Left renal pelvis (tissue), 4 donors: Measurements from ENCODE around the gene PLD1. TPM values are rescaled to one million over a fixed set of nuclear protein-coding genes. Genes with fewer than 3 reads are reported as not detected.

ENCODE experiments used
- DNase-seq, 4 donors: peaks; one replicate each; pipeline ENCODE4 v3.0.0-alpha.2; 2013; ENCODE audit warnings: low read depth in 4 of 4, low spot score in 3 of 4
- polyA plus RNA-seq, 4 donors: library from polyadenylated mRNA; unstranded; fragments of 120-200 nt; gene quantifications; one replicate each; pipeline ENCODE4 v1.2.1, GENCODE V29; 2013; ENCODE audit not compliant: insufficient read length in 4 of 4

The PLD1 gene
- polyA plus RNA-seq, 4 donors, result 9.4 to 13.7 (median 12.8) TPM

DNA sequence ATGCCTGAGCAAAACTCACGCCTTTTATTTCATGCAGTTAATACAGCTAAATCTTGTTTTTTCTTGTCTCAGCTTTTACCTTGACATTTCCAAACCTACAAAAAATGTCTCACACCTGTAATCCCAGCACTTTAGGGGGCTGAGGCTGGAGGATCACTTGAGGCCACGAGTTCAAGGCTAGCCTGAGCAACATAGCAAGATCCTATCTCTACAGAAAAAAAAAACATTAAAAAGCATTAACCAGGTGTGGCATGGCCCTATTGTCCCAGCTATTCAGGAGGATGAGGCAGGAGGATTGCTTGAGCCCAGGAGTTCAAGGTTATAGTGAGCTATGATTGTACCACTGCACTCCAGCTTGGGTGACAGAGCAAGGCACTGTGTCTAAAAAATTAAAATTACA lies 29.0 kb upstream of the PLD1 start:
- DNase-seq, result no peak

DNA sequence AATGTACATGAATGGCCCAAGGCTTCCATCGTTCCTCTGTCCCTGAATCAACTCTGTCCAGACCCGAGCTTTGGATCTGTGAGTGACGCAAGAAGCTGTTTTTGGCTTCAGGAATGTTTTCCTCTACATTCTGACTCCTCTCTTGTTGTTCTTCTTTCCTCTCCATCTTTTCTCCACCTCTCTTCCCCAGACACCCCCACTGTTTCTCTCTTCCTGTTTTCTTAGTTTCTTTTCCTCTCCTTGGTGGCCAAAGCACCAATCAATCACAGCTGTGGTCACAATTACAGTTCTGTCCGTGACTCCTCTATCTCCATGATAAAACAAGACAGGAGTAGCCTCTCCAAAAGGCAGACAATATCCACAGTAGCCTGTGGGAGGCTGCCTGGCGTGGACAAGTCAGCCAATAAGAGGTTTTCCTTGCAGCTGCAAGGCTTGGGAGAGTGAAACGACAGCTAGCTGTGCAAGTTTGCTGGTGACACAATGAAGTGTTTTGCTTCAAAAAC lies 28.0 kb upstream of the PLD1 start:
- DNase-seq, result peak in 2 of 4 donors; percentile 37 to 46

DNA sequence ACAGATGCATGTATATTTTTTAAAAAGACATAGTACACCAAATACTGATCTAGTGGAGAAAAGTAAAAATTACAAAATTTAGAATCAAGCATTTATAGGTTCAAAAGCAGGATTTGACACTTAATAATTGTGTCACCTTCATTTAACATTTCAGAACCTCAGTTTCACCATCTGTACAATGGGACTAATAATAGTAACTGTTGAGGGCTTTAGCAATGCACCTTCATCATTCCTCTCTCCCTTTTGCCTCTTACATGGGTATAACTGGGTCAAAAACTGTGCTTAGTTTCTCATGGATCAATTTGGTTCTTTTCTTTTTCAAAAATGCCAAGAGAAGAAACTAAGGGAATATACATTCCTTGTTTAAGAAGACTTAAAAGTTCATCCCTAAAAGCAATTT lies 27.4 kb upstream of the PLD1 start:
- DNase-seq, result no peak

DNA sequence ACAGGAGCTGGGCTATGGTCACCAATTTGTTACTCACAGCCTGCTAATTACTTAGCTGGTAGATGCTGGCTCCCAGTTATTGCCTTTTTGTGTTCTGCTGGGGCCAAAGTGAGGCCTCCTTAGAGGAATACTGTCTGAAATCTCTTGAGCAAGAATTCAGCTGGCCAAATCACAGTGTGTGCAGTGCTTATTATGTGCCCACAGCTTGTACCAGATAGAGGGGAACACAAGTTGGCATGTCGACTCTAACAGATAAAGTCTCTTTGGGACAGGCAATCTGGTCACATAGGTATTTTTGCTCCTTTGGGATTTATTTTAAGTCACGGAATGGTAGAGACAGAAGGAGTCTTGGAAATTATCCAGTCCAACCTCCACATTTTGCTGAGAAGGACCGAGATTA lies 26.6 kb upstream of the PLD1 start:
- no peak for DNase-seq

DNA sequence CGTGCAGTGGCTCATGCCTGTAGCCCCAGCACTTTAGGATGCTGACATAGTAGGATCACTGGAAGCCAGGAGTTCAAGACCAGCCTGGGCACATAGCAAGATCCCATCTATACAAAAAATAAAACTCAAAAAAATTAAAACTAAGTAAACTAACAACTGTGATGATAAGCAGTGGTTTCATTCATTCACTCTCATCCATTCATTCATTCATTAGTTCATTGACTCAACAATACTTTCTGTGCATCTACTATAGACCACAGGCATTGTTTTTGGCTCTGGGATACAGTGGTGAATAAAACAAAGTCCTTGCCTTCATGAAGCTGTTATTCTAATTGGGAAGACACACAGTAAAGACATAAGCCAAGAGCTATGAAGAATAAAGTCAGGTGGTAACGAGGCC lies 25.3 kb upstream of the PLD1 start:
- DNase-seq, result no peak

DNA sequence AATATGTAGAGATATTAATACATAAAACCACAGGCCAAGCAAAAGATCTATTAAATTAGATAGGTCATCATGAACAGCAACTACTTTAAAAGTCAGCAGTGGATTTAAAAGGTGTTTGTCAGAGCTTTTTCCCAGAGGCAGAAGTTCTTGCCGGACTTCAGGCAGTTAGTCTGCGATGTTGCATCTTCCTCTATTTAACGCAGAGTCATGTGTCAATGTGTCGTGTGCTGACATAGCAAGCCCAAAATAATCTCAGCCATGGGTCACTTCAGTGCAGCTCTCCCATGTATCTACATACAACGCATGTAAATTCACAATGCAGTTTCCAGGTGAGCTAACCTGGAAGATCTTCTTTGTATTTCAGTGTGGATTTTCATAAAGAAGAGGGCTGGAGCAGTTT lies 24.8 kb upstream of the PLD1 start:
- DNase-seq, result no peak

DNA sequence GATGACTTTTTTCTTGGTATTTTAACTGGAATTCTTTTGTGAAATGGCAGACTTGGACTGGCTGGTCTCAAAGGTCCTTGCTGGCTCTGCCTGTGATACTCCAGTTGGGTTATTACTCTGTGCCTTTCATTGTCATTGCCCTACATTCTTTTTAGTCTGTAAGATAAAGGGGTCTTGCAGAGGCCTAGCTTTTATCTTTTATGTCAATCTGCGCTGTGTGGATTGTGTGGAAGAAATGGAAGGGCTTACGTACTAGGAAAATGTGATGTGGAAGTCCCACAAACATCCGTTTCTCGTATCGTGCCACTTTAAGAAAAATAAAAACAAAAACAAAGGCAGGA lies 24.1 kb upstream of the PLD1 start:
- no peak for DNase-seq

DNA sequence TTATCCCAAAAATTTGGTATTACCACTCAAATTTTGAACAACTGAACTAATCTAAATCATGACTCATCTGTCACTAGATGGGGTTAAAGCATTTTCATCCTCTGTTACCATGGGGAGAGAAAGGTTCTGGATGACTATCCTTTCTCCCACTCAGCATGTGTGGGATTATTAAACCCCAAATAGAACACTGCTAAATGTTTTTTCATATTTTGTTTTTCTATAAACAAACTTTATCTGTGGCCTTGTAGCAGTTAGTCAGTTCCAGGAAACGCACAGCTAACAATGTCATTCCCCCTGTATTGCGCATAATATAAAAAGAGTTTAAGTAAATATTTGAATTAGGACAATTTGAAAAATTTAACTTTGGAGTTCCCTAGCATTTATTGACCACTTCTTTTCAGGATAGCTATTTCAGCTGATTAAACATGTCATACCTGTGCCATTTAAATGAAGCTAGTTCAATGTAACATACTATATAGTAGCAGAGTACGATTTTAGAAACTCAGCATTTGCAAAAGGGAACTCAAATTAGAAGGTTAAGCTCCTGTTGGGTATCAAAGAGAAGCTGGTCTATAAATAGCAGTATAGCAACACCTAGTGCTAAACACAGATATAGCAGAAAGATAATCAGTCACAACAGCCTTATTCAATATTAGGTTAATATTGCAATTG lies 23.6 kb upstream of the PLD1 start:
- no peak for DNase-seq

DNA sequence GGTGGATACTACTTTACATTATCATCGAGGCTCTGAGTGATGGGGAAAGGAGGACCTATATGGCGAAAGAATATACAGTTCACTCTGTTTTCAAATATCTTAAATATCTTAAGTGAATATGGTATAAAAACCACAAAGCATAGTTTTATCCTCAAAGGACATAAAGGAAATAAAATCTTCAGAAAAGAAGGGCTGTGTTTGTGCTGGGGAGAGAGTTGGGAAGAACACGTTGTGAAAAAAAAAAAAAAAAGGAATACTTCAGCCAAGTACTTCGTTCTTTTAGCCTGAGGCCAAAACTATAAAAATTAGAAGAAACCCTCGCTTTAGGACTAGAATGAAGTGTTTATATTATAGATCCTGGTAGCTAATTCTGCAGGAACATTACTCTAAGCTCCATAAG lies 22.7 kb upstream of the PLD1 start:
- DNase-seq, result no peak

DNA sequence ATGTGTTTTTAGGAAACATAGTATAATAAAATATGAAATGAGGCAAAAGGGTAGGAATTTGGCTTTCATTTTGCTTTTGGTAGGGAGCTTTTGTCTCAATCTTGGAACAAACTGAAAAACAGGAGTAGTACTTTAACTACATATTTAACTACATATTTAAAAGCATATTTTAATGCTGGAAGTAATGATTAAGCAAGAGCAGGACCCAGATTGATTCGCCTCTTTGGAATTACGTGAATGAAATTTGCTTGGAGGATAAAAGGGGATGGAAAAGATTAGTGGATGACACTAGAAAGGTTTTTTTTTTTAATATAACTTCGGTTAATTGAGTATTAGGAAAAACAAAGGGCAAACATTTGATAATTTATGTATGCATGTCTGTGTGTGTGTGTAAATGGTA lies 21.7 kb upstream of the PLD1 start:
- no peak for DNase-seq

DNA sequence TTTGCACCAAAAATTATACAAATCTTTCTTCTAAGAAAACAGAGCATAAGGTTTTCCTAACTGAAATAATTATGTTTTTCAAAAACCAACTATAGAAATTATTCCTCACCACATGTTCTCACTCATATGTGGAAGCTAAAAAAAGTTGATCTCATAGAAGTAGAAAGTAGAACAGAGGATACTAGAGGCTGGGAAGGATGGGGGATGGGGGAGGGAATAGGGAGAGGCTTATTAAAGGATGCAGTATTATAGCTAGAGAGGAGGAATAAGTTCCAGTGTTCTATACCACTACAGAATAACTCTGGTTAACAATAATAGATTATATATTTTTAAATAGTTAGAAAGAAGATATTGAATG lies 20.2 kb upstream of the PLD1 start:
- no peak for DNase-seq

DNA sequence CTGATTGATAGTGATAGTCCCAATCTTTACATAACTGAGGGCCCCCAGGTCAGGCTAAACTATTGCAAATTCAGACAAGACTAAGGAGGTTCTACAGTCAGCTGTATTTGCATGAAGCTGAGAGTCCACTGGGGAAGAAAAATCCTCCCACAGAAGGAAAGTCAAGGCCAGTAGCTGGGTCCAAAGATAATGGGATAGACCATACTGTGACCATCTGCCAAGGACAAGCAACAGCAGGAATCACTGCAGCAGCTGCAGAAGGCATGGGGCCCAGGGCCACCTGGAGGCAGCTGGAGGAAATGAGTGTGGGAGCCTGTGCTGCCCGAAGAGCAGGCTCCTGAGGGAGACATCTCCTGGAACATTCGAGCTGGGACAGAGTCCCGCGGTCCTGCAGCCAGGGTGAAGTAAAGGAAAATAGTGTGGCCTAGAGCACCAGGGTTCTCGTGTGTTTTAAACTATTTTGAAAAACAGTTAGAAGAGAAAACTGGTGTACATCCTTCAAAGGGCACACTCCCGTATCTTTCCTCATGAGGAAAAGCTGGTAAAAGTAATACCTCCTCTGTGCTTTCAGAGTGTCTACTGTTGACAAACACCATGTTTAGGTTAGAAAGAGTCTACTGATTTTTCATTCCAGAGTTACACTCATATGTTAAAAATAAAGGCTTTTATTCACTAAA lies 19.7 kb upstream of the PLD1 start:
- DNase-seq, result peak in 1 of 4 donors; percentile 29

DNA sequence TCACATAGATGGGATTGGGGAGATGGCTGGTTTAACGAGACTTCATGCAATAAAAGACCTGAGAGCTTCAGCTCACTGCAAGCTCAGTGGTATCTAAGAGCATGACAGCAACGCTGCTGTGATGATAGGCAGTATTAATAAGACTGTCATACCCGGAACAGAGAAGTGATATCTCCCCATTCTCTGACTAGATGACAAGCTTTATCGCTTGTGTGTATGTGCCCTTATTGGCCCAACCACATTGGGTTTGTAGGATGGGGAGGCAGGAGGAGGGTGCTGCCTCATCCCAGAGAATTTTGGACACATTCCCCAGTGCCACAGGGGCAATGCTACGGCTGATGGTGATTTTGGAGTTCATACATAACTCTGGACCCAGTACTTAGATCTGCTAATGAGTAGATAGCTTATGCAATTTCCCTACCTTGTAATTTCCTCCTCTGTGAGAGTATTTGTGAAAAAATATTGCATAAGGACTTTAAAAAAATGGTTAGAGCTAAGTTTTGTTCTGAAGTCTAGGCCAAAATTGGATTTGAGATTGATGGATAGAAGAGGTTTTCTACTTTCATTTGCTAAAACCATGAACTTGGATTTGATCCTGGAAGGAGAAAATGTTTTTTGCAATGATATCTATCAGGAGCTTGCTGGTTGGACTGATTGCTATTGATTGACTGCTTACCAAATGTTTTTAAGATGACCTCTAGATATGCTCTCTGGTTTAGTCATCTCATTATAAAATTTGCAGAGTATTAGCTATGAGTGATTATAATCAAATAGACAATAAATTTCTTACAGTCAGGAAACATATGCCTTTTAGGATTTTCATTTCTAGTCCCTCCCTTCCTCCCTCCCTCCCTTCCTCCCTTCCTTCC lies 18.9 kb upstream of the PLD1 start:
- no peak for DNase-seq

DNA sequence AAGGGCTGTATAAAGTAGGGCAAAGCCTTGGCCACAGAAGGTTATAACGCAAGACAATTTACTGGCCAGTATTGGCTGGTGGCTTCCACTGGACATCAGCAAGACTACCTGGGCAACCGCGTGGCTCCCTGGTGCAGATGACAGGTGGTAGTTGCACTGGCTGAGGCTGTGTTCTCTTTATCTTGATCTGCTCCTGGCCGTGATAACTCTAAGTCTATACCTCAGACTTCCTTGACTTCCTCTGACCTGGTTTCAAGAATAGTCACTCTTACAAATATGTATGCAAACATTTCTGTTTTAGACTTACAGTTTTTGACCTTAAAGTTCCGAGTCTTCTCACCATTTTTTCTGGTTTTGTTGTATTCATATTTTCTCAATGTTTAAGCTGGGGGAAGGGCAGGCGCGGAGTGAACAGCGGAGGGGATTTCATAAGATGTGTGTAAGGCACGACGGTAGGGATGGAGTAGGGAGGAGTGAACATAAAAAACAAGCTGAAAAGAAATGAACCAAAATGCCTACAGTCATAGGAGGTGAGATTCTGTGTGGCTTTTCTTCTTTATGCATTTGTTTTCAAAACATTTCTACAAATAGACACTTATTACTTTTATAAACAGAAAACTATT lies 17.7 kb upstream of the PLD1 start:
- DNase-seq, result no peak

DNA sequence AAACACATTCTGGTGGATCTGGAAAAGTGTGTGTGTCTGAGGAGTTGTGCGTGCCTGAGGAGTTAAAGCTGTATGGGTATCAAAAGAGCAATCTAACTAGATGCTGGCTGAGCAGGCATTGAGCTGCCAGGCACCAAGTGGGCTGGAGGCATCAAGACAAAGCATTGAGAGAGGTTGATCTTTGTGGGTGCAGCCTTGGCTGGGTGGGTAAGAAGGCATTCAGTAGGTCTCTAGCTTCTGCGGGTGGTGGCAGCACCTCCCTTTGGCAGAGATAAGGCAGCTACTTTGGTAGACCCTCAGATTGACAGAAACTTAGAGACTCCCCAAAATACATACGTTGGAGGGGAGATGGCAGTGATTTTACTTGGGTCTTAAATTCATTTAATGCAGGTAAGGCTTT lies 17.1 kb upstream of the PLD1 start:
- no peak for DNase-seq

DNA sequence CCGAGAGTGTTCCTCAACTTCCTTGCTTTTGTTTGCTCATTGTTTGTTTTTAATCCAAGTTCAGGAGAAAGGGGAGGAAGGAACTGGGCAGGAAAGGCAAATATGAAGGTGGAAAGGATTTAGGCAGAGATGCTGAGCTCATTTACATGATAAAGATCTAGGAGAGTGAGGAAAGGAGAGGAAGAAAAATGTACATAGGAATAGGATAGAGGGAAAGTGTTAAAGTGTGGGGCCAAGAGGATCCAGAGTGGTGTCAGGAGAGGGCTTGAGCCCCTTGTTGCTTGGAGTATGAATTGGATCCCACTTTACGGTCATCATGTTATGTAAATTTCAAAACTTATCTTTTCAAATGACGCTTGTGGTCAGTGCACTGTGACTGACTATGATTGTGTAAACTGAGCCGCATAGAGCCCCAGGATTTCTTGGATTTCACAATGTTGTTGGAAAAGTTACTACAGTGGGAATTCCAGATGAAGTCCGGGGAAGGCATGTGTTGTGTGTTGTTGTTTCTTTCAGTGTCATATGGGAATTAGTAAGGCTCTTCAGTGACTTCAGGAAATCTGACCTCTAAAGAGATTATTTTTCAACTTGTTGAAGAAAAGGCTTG lies 15.0 kb upstream of the PLD1 start:
- DNase-seq, result no peak

DNA sequence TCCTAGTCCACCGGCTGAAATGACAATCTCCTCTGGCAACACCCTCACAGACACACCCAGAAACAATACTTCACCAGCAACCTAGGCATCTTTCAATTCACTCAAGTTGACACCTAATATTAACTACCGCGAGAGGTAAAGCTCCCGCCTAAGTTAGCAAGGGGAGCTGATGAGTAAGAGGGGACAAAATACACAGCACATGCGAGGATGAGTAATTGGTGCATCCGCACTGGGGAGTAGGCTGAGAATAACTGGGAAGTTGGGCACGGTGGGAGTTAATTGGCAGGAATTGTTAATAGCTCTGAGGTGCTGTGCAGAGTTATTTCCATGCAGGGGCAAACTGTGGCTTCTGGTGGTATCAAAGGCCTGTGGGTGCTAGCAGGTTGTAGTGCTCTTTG lies 14.5 kb upstream of the PLD1 start:
- DNase-seq, result no peak

DNA sequence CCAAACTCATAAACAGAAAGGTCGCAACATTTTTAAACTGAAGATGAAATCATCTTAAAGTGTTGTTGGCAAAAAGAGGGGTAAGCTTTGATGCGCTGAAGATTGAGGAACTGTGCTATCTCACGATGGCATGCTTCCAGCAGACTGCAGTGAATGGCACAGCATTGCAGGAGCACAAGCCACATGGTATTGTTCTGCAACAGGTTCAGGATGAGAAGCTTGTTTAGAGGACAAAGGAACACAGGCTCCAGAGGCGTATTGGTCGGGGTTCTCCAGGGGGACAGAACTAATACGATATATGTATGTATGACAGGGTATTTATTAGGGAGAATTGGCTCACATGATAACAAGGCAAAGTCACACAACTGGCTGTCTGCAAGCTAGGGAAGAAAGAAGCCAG lies 13.8 kb upstream of the PLD1 start:
- no peak for DNase-seq

DNA sequence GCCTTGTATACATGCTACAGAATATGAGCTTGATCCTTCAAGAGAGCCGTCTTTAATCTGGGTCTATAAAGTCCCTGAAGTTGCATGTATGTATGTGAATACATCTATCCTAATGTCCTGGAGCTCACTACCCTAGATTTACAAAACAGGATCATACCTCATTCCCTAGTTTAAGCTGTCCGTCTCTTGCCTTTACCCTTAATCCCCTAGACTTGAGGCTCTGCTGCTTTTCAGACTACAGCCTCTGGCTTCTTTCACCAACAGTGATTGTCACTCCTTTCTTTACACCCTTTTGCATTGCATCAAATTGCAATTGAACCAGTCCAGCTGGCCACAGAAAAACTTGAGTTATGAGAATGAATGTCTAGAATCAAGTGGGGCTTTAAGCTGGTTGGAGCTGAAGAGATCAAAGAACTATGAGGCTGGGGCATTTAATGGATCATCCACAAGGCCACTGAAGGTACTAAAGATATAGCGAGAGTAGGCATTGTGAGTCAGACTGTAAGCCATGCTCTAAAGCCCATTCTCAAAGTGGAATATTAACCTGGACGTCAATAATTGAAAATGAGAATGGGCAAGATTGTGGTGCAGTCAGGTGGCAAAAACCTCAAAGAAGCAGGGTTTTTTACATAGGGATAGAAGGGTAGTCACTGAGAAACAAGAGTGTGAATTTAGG lies 12.3 kb upstream of the PLD1 start:
- DNase-seq, result no peak

DNA sequence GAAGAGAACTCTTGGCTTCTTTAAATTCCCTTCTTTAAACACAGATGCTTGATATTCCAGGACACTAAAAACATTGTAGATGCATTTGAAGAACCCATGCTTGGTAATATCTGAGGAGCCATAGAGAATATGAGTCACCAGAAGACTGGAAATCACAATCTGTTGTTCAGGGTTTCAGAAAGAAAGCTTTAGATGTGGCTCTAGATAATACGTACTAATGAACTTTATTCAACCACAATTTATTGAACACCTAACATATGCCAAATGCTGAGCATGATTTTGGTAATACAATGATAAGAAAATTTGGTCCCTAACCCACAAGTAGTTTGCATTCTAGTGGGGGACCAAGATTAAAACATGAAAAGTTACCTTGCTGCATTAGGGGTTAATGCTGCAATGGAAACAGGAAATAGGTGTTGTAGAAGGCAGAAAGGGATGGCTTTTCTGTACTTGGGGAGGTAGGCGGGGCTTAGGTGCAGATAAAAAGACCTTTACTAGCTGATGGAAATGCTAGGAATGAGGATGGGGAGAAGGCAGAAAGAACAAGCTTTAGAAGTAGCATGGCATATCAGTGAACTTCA lies 11.6 kb upstream of the PLD1 start:
- DNase-seq, result no peak
